Natural killer cell treated with Interleukin-12 subunit alpha and Interleukin-12 subunit beta and Interleukin-15 and Interleukin-18, amount 100 ng/mL, for 72 hours (primary cell): ENCODE measurements around the gene SAP30BP. TPM values are rescaled to one million over a fixed set of nuclear protein-coding genes. Genes with fewer than 3 reads are reported as not detected.

Experiments
- ATAC-seq, 2 donors: fragments of 150-1000 bp; cut with Tn5 transposase in 1 of 2; sonication (Bioruptor Pico), chemical (Tn5 transposase) in 1 of 2; 2 replicates each; pipeline ENCODE4 v1.10.0; 2021
- DNase-seq: peaks from one replicate; pipeline ENCODE4 v3.0.0; 2022; ENCODE audit warnings: low spot score
- H3K27ac Mint-ChIP-seq, 2 donors: 1 replicate in 1 of 2; 2 replicates in 1 of 2; pipeline ENCODE4 v1.8.0; 2022; ENCODE audit warnings: mixed read lengths in 2 of 2, mild to moderate bottlenecking in 1 of 2, moderate library complexity in 1 of 2
- H3K27me3 Mint-ChIP-seq, 2 donors: 1 replicate in 1 of 2; 2 replicates in 1 of 2; pipeline ENCODE4 v1.8.0; 2022; ENCODE audit warnings: mixed read lengths in 2 of 2
- H3K36me3 Mint-ChIP-seq: one replicate; pipeline ENCODE4 v1.8.0; 2022; ENCODE audit warnings: mixed read lengths
- H3K4me1 Mint-ChIP-seq, 2 donors: 1 replicate in 1 of 2; 2 replicates in 1 of 2; pipeline ENCODE4 v1.8.0; 2022; ENCODE audit warnings: low read depth in 2 of 2, mixed read lengths in 2 of 2, mild to moderate bottlenecking in 1 of 2
- H3K4me3 Mint-ChIP-seq: one replicate; pipeline ENCODE4 v1.8.0; 2022; ENCODE audit warnings: mixed read lengths
- H3K9me3 Mint-ChIP-seq: 2 replicates; pipeline ENCODE4 v1.8.0; 2022; ENCODE audit warnings: mixed read lengths
- total RNA-seq, 2 donors: library from RNA; stranded (reverse); gene quantifications; one replicate each; pipeline ENCODE4 v1.2.3, GENCODE V29; 2022

The SAP30BP gene
- total RNA-seq, 2 donors from 2014 or later: 129 TPM

DNA sequence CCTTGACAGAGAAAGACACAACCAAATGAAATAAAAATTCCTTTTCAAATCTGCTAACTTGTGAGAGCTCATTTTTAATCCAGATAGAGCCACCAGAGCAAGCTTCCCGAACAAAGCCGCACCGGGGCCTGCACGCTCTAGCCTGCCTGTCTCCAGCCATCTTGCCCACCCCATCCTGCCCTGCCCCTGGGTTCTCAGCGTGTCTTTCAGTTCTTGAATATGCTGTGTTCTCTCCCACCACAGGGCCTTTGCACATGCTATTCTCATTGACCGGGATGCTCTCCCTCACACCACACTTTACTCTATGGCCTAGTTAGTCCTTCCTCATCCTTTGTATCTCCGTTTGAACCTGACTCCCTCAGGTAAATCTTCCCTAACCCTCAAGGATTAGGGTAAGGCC is 19.2 kb upstream of the SAP30BP start:
- Mint-ChIP-seq H3K36me3 (no peaks in the 10 kb centered on the region), H3K9me3 (no peaks in the 10 kb centered on the region), H3K27ac (peak overlapping the region in 1 of 2 donors; percentile 61), H3K27me3 (no peaks in the 10 kb centered on the region), H3K4me1 (peaks cover 7 to 11% of the 10 kb centered on the region in 2 donors), H3K4me3 (no peak overlapping the region)
- ATAC-seq: no peak
- DNase-seq: no peak

DNA sequence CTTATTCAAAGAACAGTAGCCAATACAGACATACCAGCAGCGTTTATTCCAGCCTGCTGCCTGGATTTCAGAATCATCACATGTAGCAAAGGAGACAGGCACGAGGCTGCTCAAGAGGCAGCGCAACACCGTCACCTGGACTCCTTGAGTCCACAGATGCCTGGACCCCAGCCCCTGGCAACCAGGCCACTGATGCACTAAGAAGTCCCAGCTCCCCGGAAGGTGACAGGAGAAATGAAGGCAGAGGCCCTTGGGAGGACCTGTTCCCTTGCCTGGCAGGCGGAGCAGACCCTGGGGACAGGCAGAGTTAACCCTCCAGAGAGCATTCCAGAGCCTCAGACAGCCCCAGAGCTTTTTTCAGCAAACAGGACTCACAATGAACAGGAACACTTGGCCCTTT is 17.5 kb upstream of the SAP30BP start:
- no peaks in the 10 kb centered on the region for H3K27me3 Mint-ChIP-seq

DNA sequence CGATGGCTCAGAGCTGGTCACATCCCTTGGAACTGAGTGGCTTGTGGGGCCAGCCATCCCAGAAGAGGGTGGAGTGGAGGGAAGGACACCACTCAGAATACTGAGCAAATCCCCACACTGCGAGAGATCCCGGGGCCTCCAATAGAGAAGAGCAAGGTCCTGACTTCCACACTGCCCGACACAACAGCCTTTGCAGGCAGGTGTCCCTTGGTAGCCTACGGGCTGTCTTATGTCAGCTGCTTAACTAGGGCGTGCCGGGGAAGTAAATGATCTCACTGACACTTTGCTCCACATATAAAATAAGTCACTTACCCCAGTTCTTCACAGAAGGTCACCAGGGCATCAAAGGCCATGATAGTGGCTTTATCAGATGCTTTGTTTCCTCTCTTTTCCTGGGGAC is 16.3 kb upstream of the SAP30BP start:
- ATAC-seq: no peak
- Mint-ChIP-seq H3K4me1 (peaks cover 9 to 14% of the 10 kb centered on the region in 2 donors), H3K27ac (no peak overlapping the region), H3K9me3 (no peaks in the 10 kb centered on the region), H3K36me3 (no peaks in the 10 kb centered on the region), H3K4me3 (no peak overlapping the region), H3K27me3 (no peaks in the 10 kb centered on the region)
- peak; percentile 49 for DNase-seq

More for the DNA sequence above, 17.5 kb upstream of the SAP30BP start:
- Mint-ChIP-seq H3K36me3 (no peaks in the 10 kb centered on the region), H3K27ac (no peak overlapping the region), H3K4me1 (peaks cover 13 to 17% of the 10 kb centered on the region in 2 donors), H3K9me3 (no peaks in the 10 kb centered on the region), H3K4me3 (no peak overlapping the region)
- DNase-seq: peak; percentile 54
- no peak for ATAC-seq

DNA sequence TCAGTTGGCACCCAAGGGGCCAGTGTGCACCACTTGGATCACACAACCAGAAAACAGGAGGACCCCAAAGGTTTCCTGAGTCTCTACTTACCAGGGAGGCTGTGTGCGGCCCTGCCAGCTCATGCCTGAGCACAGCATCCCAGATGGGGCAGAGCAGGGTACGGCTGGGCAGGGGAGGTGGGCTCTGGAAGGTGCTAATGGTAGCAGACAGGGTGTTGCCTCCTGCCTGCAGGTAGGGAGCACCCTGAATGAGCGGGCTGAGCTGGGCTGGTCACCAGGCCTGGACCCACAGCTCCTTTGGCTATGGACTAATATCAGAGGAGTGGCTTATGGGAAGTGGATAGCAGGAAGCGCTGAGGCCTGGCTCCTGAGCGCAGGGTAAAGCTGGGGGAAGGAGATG is 14.8 kb upstream of the SAP30BP start:
- ATAC-seq (no peak), DNase-seq (no peak)
- Mint-ChIP-seq H3K9me3 (no peaks in the 10 kb centered on the region), H3K4me3 (no peak overlapping the region), H3K36me3 (no peaks in the 10 kb centered on the region), H3K27me3 (no peaks in the 10 kb centered on the region), H3K27ac (no peak overlapping the region), H3K4me1 (peaks cover 6% of the 10 kb centered on the region in 2 donors)

DNA sequence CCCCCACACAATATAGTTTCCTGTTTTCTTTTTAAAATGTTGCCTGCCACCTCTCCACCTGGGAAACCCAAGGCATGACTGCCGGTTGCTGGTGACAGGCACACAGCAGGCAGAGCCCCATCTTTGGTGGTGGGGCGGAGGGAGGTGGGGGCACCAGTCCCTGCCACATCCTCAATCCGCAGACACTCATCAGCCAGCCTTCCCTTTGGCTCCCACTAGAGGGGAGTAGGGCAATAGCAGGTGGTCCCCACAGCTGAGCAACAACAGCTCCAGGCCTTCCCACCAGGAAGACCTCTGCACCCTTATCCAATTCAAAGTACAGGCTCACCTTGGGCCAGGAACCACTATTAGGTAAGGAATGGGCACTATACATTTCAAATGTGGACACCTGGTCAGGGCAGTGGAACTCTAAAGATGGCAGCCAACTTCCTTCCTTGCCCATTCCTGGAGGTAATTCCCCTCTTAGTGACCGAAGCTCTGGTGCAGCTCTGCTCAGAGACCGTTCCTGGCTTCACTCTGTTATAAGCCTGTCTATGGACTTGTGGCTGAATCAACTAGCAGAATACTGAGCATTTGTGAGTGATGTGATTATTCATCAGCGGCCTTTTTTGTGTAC is 14.1 kb upstream of the SAP30BP start:
- ATAC-seq: peak; percentile 65 to 74
- no peaks in the 10 kb centered on the region for H3K9me3 Mint-ChIP-seq
- no peaks in the 10 kb centered on the region for H3K36me3 Mint-ChIP-seq
- H3K4me3 Mint-ChIP-seq: no peak overlapping the region
- DNase-seq: peak; percentile 56
- peaks cover 6% of the 10 kb centered on the region in 2 donors for H3K4me1 Mint-ChIP-seq
- no peaks in the 10 kb centered on the region for H3K27me3 Mint-ChIP-seq
- H3K27ac Mint-ChIP-seq: no peak overlapping the region

DNA sequence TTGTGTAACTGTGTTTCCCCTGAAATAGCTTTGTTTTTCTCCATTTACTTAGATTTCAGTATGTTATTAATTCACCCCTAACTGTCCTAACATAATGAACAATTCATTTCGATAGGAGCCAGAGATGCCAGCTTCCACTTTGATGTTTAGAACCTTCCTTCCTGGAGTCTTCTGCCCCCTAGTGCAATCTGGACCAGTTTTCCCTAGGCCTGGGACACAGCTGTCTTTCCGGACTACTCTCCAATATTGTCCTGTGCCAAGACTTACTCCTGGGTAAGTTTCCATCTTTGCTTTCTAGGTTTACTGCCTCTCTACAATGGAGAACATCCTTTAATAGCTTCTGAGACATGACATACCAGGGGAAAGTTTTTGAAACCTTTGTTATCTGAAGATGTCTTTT is 13.0 kb upstream of the SAP30BP start:
- Mint-ChIP-seq H3K27me3 (no peaks in the 10 kb centered on the region), H3K36me3 (no peaks in the 10 kb centered on the region), H3K4me3 (no peak overlapping the region), H3K27ac (peak overlapping the region in 1 of 2 donors; percentile 13), H3K9me3 (no peaks in the 10 kb centered on the region), H3K4me1 (peaks cover 6% of the 10 kb centered on the region in 2 donors)
- no peak for DNase-seq
- no peak for ATAC-seq

DNA sequence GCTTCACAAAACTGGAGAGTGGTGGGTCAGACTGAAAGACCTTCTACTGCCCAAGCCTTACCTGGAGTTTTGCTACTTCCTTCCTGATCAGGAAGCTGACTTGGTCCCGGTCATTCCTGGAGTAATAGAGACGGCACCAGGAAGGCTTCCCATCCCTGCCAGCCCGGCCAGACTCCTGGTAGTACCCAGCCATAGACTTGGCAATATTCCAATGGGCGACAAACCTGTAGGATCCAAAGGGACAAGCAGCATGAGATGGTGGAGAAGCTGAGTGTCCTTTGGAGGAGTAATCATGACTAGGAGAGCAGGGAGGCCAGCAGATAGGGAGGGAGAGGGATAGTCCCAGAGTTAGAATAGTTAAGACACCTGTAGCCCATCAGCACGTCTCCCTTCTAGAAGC is 8.9 kb upstream of the SAP30BP start:
- no peaks in the 10 kb centered on the region for H3K27me3 Mint-ChIP-seq
- no peaks in the 10 kb centered on the region for H3K36me3 Mint-ChIP-seq
- DNase-seq (no peak), ATAC-seq (no peak)
- peaks cover 6% of the 10 kb centered on the region in 2 donors for H3K4me1 Mint-ChIP-seq
- H3K27ac Mint-ChIP-seq: no peak overlapping the region
- no peak overlapping the region for H3K4me3 Mint-ChIP-seq
- no peaks in the 10 kb centered on the region for H3K9me3 Mint-ChIP-seq

DNA sequence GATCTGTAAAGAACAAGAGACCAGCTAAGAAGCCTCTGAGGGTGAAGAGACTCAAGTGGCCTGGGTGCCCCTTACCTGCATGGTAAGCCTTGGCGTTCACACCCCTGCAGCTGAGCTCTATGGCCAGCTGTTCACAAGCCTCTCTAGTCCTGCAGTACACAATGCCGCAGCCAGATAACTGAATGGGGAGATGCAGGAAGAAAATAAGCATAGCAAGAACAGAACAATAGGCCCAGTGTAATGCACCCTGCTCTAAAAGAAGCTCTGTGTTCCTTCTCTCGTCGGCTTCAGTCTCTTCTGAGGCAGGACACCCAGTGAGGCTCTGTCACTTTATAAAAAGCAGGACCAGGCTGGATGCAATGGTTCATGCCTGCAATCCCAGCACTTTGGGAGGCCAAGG is 5.6 kb upstream of the SAP30BP start:
- no peak overlapping the region for H3K27ac Mint-ChIP-seq
- peaks cover 5% of the 10 kb centered on the region in 2 donors for H3K4me1 Mint-ChIP-seq
- no peaks in the 10 kb centered on the region for H3K36me3 Mint-ChIP-seq
- DNase-seq (no peak), ATAC-seq (no peak)
- no peaks in the 10 kb centered on the region for H3K27me3 Mint-ChIP-seq
- H3K4me3 Mint-ChIP-seq: no peak overlapping the region
- H3K9me3 Mint-ChIP-seq: no peaks in the 10 kb centered on the region

DNA sequence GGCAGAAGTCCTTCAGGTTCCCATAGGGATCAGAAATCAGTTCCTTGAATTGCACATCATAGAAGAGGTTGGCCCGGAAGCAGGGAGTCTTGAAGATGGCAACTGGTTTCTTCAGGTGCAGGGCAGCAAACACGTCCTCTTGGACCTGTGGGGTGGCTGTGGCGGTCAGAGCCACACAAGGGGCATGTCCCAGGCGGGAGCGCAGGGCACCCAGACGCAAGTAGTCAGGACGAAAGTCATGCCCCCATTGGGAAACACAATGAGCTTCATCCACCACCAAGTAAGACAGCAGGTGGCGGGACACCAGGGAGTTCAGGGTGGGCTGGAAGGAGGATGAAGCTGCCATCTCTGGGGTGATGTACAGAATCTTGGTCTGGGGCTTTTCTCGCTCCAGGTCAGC is 4.6 kb upstream of the SAP30BP start:
- H3K4me1 Mint-ChIP-seq: peaks cover 5% of the 10 kb centered on the region in 2 donors
- H3K4me3 Mint-ChIP-seq: no peak overlapping the region
- no peak for ATAC-seq
- no peaks in the 10 kb centered on the region for H3K36me3 Mint-ChIP-seq
- no peak for DNase-seq
- no peak overlapping the region for H3K27ac Mint-ChIP-seq
- H3K27me3 Mint-ChIP-seq: no peaks in the 10 kb centered on the region
- no peaks in the 10 kb centered on the region for H3K9me3 Mint-ChIP-seq

DNA sequence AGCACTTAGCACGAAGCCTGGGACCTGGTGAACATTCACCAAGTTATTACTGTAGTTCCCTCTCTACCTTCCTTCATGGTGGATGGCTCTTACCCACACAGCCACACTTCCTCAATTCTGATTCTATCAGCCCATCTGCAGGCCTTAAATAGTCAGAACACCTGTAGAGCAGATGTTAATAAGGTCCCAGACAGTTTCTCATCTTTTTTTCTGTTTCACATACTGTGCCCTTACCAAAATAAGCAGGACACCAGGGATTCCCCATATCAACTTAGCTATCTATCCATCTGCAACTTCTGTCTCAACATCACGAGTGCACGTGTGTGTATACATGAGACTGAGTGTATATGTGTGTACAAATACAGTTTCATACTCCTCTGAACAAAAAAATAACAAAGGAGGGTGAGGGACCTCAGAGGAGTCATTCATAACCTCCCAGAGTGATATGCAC is 3.0 kb upstream of the SAP30BP start:
- Mint-ChIP-seq H3K4me1 (peaks cover 10 to 15% of the 10 kb centered on the region in 2 donors), H3K36me3 (peaks cover 7% of the 10 kb centered on the region), H3K27ac (no peak overlapping the region), H3K9me3 (no peaks in the 10 kb centered on the region), H3K27me3 (no peaks in the 10 kb centered on the region), H3K4me3 (no peak overlapping the region)
- no peak for DNase-seq
- no peak for ATAC-seq

DNA sequence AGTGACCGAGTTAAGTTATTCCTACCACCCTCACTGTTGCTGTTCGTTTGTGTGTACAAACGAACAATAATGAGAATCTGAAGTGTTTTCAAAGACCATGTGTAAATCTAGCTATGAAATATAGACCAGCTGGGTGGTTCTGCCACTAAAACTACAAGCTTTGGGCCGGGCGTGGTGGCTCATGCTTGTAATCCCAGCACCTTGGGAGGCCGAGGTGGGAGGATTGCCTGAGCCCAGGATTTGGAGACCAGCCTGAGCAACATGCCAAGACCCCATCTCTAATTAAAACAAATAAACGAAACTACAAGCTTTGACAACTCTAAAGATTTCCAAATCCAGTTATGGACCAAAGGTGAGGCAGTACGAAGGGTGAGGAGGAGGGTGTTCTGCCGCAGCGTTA is 1.2 kb upstream of the SAP30BP start:
- ATAC-seq (no peak), DNase-seq (no peak)
- Mint-ChIP-seq H3K27ac (no peak overlapping the region), H3K4me1 (peaks cover 15 to 21% of the 10 kb centered on the region in 2 donors), H3K4me3 (no peak overlapping the region), H3K27me3 (no peaks in the 10 kb centered on the region), H3K36me3 (peaks cover 7% of the 10 kb centered on the region), H3K9me3 (no peaks in the 10 kb centered on the region)

DNA sequence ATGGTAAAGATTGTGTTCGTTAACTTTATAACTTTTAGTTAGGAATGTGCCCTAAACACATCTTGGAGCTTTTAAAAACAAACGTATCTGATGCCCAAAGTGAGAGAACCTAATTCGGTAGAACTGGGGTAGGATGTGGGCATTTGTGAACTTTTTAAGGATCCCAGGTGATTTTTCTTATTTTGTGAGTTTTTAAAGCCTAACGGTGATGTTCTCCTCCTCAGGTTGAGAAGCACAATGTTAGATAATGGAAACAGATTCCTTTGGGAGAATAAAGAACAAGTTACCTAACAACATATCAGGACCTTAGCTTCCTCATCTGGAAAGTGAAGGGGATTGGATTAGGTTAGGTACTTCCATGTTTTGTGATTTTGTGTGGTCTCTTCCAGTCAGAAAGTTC is 687 bp downstream of the SAP30BP start:
- Mint-ChIP-seq H3K36me3 (peaks cover 7% of the 10 kb centered on the region), H3K9me3 (no peaks in the 10 kb centered on the region), H3K27me3 (no peaks in the 10 kb centered on the region), H3K4me1 (peaks cover 23 to 24% of the 10 kb centered on the region in 2 donors), H3K27ac (no peak overlapping the region), H3K4me3 (no peak overlapping the region)
- no peak for DNase-seq
- ATAC-seq: no peak

DNA sequence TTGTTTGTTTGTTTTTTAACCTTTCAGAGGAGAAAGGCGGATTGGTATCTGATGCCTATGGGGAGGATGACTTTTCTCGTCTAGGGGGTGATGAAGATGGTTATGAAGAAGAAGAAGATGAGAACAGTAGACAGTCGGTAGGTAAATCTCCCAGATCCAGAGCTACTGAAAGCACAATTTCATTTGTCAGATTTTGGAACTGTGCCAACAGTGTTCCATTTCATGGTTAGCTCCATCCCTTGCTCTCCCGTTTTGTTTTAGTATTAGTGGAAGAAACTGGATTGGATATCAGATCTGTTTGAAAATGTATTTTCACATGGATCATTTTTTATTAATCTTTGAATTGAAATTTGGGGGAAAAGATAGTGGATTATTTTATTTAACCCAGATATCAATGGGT is 1.4 kb downstream of the SAP30BP start:
- peaks cover 23 to 24% of the 10 kb centered on the region in 2 donors for H3K4me1 Mint-ChIP-seq
- no peak overlapping the region for H3K4me3 Mint-ChIP-seq
- H3K27me3 Mint-ChIP-seq: no peaks in the 10 kb centered on the region
- H3K9me3 Mint-ChIP-seq: no peaks in the 10 kb centered on the region
- ATAC-seq (no peak), DNase-seq (no peak)
- no peak overlapping the region for H3K27ac Mint-ChIP-seq
- H3K36me3 Mint-ChIP-seq: peaks cover 7% of the 10 kb centered on the region

DNA sequence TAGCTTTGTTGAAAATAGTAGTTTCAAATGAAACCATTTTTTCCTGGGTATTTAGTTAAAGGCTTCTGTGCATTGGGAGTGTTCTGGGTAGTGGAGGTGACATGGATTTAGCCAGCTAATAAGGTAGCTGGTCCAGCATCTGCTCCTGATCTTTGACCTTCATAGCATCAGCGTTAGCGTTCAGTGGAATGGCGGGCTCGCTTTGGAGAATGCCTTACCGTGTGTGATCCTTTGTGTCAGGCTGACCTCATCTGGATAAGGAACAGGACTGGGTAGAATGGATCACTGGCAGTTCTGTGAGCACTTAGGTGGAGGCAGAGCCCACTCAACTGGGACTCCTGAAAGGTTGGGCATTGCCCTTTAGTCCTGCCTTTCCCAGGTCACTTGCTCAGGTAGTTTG is 3.7 kb downstream of the SAP30BP start:
- no peak overlapping the region for H3K4me3 Mint-ChIP-seq
- H3K27me3 Mint-ChIP-seq: no peaks in the 10 kb centered on the region
- DNase-seq (no peak), ATAC-seq (no peak)
- H3K27ac Mint-ChIP-seq: no peak overlapping the region
- peaks cover 7% of the 10 kb centered on the region for H3K36me3 Mint-ChIP-seq
- no peaks in the 10 kb centered on the region for H3K9me3 Mint-ChIP-seq
- H3K4me1 Mint-ChIP-seq: peaks cover 22 to 24% of the 10 kb centered on the region in 2 donors

DNA sequence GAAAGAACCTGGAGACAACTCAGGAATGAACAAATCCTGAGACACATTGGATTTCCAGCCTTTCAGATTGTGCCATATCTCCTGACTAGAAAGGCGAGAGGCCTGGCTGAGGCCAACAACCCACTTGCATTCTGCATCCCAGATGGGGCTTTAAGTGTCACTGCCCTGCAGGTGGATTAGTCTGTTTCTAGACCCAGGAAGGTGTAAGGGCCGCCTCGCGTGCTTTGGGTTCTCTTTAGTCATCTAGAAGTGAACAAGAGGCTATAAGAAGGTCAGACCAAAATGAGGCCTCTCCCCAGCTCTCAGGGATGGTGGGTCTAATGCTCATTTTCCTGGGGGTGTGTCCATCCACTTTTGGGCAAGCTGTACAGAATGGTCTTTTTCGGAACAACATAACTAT is 4.9 kb downstream of the SAP30BP start:
- H3K4me1 Mint-ChIP-seq: peaks cover 18 to 21% of the 10 kb centered on the region in 2 donors
- no peaks in the 10 kb centered on the region for H3K27me3 Mint-ChIP-seq
- no peak overlapping the region for H3K4me3 Mint-ChIP-seq
- no peak overlapping the region for H3K27ac Mint-ChIP-seq
- no peaks in the 10 kb centered on the region for H3K9me3 Mint-ChIP-seq
- ATAC-seq (no peak), DNase-seq (no peak)
- H3K36me3 Mint-ChIP-seq: peaks cover 7% of the 10 kb centered on the region
